ENCODE measurements around the gene TMPRSS9. TPM values are rescaled to one million over a fixed set of nuclear protein-coding genes. Genes with fewer than 3 reads are reported as not detected.

Gene TMPRSS9
- total RNA-seq, 1 donor = 0.10 TPM

GRCh38 chr19:2325281-2326046, 34.6 kb upstream of the TMPRSS9 start:
- Histone ChIP-seq H3K9me3 (ENCODE audit: low read depth, low read length) (no peaks in the 10 kb centered on the region), H3K27me3 (ENCODE audit: insufficient read depth, low read length) (no peaks in the 10 kb centered on the region), H3K4me1 (ENCODE audit: insufficient read depth, low read length) (peaks cover 55% of the 10 kb centered on the region), H3K4me3 (ENCODE audit: low read length) (no peak overlapping the region)

DNA sequence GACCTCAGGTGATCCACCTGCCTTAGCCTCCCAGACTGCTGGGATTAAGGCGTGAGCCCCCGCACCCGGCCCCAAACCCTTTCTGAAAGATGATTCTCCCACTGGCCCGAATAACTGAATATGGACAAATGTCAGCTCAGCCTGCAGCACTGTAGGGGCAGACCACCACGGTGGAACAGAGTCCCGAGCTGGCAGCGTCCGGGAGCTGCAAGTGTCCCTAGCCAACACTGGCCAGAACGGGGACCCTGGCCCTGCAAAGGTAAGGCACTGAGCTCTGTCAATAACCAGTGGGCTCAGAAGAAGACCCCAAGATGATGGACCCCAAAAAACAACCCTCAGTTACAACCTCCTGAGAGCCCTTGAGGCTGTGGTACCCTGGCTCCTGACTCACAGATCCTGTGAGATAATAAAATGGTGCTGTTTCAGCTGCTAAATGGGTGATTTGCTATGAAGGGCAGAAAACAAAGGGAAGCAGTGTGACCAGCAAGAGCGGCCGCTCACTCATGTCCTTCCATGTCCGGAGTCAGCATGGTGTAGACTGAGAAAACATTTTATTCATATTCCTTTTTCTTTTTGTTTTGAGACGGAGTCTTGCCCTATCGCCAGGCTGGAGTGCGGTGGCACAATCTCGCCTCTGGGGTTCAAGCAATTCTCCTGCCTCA, 33.2 kb upstream of the TMPRSS9 start:
- Histone ChIP-seq H3K4me1 (ENCODE audit: insufficient read depth, low read length) (peaks cover 68% of the 10 kb centered on the region), H3K4me3 (ENCODE audit: low read length) (no peak overlapping the region), H3K27me3 (ENCODE audit: insufficient read depth, low read length) (no peaks in the 10 kb centered on the region), H3K9me3 (ENCODE audit: low read depth, low read length) (no peaks in the 10 kb centered on the region)

DNA sequence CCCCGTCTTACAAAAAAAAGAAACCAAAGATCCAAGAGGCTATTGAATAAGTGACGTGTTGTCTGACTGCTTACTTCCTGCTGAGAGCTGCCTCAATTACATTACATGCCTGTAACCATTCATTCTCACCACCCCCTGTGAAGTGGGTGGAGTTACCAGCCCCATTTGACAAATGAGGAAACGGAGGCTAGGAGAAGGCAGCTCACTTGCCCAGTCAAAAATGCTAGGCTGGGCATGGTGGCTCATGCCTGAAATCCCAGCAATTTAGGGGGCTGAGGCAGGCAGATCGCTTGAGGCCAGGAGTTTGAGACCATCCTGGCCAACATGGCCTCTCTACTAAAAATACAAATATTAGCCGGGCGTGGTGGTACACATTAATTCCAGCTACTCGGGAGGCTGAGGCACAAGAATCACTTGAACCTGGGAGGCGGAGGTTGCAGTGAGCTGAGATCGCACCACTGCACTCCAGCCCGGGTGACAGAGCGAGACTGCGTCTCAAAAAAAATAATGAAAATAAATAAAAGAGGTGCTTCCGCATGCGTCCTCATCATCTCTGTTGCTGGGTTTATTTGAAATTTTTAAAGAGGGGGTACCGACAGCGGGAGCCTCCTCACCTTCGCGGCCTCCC, 32.2 kb upstream of the TMPRSS9 start:
- Histone ChIP-seq H3K9me3 (ENCODE audit: low read depth, low read length) (no peaks in the 10 kb centered on the region), H3K4me1 (ENCODE audit: insufficient read depth, low read length) (peaks cover 77% of the 10 kb centered on the region), H3K4me3 (ENCODE audit: low read length) (peak overlapping the region; percentile 90), H3K27me3 (ENCODE audit: insufficient read depth, low read length) (no peaks in the 10 kb centered on the region)

- Histone ChIP-seq H3K4me3 (ENCODE audit: low read length) (peak within 1 kb of the TSS; percentile 90), H3K9me3 (ENCODE audit: low read depth, low read length) (no peaks in the 10 kb centered on the region), H3K27me3 (ENCODE audit: insufficient read depth, low read length) (no peaks in the 10 kb centered on the region), H3K4me1 (ENCODE audit: insufficient read depth, low read length) (peaks cover 82% of the 10 kb centered on the region)
Measured at GRCh38 chr19:2328401-2329148, 31.5 kb upstream of the TMPRSS9 start, which contains the start of the genes LSM7 and SPPL2B. LSM7 (minus strand) TSS chr19:2328586; CDS start chr19:2328566, 20 bp downstream. SPPL2B (plus strand) TSS chr19:2328684; CDS start chr19:2328710, 26 bp downstream.

GRCh38 chr19:2329149-2329478, 31.0 kb upstream of the TMPRSS9 start:
- Histone ChIP-seq H3K4me3 (ENCODE audit: low read length) (peak overlapping the region; percentile 90), H3K9me3 (ENCODE audit: low read depth, low read length) (no peaks in the 10 kb centered on the region), H3K4me1 (ENCODE audit: insufficient read depth, low read length) (peaks cover 87% of the 10 kb centered on the region), H3K27me3 (ENCODE audit: insufficient read depth, low read length) (no peaks in the 10 kb centered on the region)

GRCh38 chr19:2329501-2329916, 30.6 kb upstream of the TMPRSS9 start:
- H3K27me3 ChIP-seq (ENCODE audit: insufficient read depth, low read length) = no peaks in the 10 kb centered on the region
- H3K4me1 ChIP-seq (ENCODE audit: insufficient read depth, low read length) = peaks cover 84% of the 10 kb centered on the region
- H3K4me3 ChIP-seq (ENCODE audit: low read length) = no peak overlapping the region
- H3K9me3 ChIP-seq (ENCODE audit: low read depth, low read length) = no peaks in the 10 kb centered on the region

DNA sequence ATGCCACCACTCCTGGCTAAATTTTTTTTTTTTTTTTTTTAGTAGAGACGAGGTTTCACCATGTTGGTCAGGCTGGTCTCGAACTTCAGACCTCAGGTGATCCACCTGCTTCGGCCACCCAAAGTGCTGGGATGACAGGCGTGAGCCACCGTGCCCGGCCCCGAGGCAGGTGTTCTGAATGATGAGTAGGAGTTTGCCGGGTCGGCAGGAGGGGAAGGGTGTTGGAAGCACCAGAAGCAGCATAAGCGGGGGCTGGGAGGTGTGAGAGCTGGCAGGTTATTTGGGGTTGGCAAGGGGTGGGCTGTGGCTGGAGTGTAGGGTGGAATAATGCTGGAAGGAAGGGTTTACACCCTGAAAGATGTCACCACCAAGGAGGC, 29.8 kb upstream of the TMPRSS9 start:
- Histone ChIP-seq H3K4me3 (ENCODE audit: low read length) (no peak overlapping the region), H3K4me1 (ENCODE audit: insufficient read depth, low read length) (peaks cover 76% of the 10 kb centered on the region), H3K27me3 (ENCODE audit: insufficient read depth, low read length) (no peaks in the 10 kb centered on the region), H3K9me3 (ENCODE audit: low read depth, low read length) (no peaks in the 10 kb centered on the region)

GRCh38 chr19:2330632-2331284, 29.3 kb upstream of the TMPRSS9 start:
- Histone ChIP-seq H3K4me1 (ENCODE audit: insufficient read depth, low read length) (peaks cover 71% of the 10 kb centered on the region), H3K27me3 (ENCODE audit: insufficient read depth, low read length) (no peaks in the 10 kb centered on the region), H3K9me3 (ENCODE audit: low read depth, low read length) (no peaks in the 10 kb centered on the region), H3K4me3 (ENCODE audit: low read length) (no peak overlapping the region)

DNA sequence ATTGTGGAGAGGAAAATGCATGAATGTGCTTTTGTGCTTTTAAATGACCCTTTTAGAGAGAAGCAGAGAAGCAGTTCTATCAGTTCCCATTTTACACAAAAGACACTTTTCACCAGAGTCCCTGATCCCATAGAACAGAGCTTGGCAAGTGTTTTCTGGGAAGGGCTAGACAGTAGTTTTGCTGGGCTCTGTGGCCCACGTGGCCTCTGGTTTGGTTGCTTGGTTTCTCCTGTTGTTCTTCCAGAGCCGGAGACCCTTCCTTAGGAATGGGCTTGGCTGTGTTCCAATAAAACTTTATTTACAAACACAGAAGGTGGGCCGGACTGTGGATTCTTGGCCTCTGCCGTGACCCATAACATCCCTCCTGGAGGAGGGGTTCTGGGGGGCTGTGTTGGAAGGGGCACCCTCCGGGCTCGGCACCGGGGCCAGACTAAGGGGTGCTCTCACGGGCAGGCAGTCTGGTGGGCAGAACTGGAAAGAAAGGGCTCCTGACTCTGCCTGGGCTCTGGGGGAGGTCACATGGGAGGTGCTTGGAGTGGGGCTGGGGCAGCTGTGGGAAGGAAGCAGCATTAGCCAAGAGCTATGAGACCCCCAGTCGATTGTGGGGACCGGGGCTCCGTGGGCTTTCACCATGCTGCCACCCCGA, 28.3 kb upstream of the TMPRSS9 start:
- H3K4me1 ChIP-seq (ENCODE audit: insufficient read depth, low read length) = peaks cover 61% of the 10 kb centered on the region

GRCh38 chr19:2332341-2333026, 27.6 kb upstream of the TMPRSS9 start:
- H3K4me1 ChIP-seq (ENCODE audit: insufficient read depth, low read length) = peaks cover 54% of the 10 kb centered on the region
- H3K27me3 ChIP-seq (ENCODE audit: insufficient read depth, low read length) = no peaks in the 10 kb centered on the region
- no peak overlapping the region for H3K4me3 ChIP-seq (ENCODE audit: low read length)
- H3K9me3 ChIP-seq (ENCODE audit: low read depth, low read length) = no peaks in the 10 kb centered on the region

More for the DNA sequence above, 28.3 kb upstream of the TMPRSS9 start:
- Histone ChIP-seq H3K27me3 (ENCODE audit: insufficient read depth, low read length) (no peaks in the 10 kb centered on the region), H3K4me3 (ENCODE audit: low read length) (no peak overlapping the region), H3K9me3 (ENCODE audit: low read depth, low read length) (no peaks in the 10 kb centered on the region)

DNA sequence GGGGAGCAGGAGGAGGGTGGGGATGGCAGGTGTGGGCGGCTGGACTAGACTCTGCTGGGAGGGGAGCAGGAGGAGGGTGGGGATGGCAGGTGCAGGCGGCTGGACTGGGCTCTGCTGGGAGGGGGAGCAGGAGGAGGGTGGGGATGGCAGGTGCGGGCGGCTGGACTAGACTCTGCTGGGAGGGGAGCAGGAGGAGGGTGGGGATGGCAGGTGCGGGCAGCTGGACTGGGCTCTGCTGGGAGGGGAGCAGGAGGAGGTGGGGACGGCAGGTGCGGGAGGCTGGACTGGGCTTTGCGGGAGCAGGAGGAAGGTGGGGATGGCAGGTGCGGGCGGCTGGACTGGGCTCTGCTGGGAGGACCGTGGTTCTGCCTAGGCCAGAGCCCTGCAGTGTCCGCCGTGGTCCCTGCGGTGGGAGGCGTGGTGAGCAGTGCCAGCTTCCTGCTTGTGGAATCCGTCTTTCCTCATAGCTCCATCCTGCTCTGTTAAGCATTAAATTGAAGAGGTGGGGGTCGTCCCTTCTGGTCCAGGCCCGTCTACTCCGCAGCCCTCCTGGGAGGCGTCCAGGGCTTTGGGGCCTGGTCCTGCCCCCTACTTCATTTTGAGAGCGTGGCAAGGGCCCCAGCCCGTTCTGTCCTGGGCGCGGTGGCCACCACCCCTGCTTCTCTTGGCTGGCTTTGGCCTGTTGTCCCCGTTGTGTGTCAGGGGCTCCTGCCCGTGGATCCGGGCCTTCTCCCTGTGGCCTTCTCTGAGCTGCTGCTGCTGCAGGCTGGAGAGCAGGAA, 26.8 kb upstream of the TMPRSS9 start:
- no peaks in the 10 kb centered on the region for H3K9me3 ChIP-seq (ENCODE audit: low read depth, low read length)
- H3K4me3 ChIP-seq (ENCODE audit: low read length) = no peak overlapping the region
- no peaks in the 10 kb centered on the region for H3K27me3 ChIP-seq (ENCODE audit: insufficient read depth, low read length)
- H3K4me1 ChIP-seq (ENCODE audit: insufficient read depth, low read length) = peaks cover 48% of the 10 kb centered on the region

- no peaks in the 10 kb centered on the region for H3K9me3 ChIP-seq (ENCODE audit: low read depth, low read length)
- peaks cover 46% of the 10 kb centered on the region for H3K4me1 ChIP-seq (ENCODE audit: insufficient read depth, low read length)
- H3K4me3 ChIP-seq (ENCODE audit: low read length) = no peak overlapping the region
Measured at GRCh38 chr19:2333807-2334211, 26.3 kb upstream of the TMPRSS9 start.

DNA sequence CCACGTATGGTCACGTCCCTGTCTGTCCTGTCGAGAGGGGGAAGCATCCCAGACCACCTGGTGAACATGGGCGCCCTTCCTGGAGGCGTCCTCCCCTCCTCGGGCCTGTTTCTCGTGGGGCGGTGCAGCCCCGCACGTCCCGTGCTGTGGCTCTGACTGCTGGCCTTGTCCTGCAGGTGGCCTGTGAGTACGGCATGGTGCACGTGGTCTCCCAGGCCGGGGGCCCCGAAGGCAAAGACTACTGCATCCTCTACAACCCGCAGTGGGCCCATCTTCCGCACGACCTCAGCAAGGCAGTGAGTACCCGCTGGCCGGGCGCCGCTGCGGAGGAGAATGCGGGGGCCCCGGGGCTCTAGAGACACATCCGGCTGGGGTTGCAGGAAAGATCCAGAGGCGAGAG, 25.6 kb upstream of the TMPRSS9 start:
- no peaks in the 10 kb centered on the region for H3K27me3 ChIP-seq (ENCODE audit: insufficient read depth, low read length)
- peaks cover 40% of the 10 kb centered on the region for H3K4me1 ChIP-seq (ENCODE audit: insufficient read depth, low read length)
- H3K4me3 ChIP-seq (ENCODE audit: low read length) = no peak overlapping the region
- H3K9me3 ChIP-seq (ENCODE audit: low read depth, low read length) = no peaks in the 10 kb centered on the region

More at GRCh38 chr19:2333807-2334211, 26.3 kb upstream of the TMPRSS9 start:
- no peaks in the 10 kb centered on the region for H3K27me3 ChIP-seq (ENCODE audit: insufficient read depth, low read length)
